Activated T-helper 17 cell treated with anti-CD3 and anti-CD28 coated beads, Interleukin-2, amount 50 U/mL, for 72 hours (primary cell): ENCODE results near the gene RNF40. TPM values are rescaled to one million over a fixed set of nuclear protein-coding genes. Genes with fewer than 3 reads are reported as not detected.
"Not testable (repeated sequence)": the region's sequence is repeated elsewhere in the genome, so short reads cannot be mapped to it uniquely, and the experiment has no call there.

Source experiments
- ATAC-seq: fragments of 150-1000 bp; cut with Tn5 transposase; replicated peaks from 2 replicates; pipeline ENCODE4 v1.10.0; 2021; ENCODE audit warnings: mild to moderate bottlenecking, moderate library complexity
- H3K27ac Mint-ChIP-seq: one replicate; pipeline ENCODE4 v1.8.0; 2022; ENCODE audit warnings: mixed read lengths
- H3K27me3 Mint-ChIP-seq: one replicate; pipeline ENCODE4 v1.8.0; 2022; ENCODE audit warnings: mixed read lengths
- H3K36me3 Mint-ChIP-seq: one replicate; pipeline ENCODE4 v1.8.0; 2022; ENCODE audit warnings: low read depth, mild to moderate bottlenecking, mixed read lengths
- H3K4me1 Mint-ChIP-seq: one replicate; pipeline ENCODE4 v1.8.0; 2022; ENCODE audit warnings: mixed read lengths
- H3K4me3 Mint-ChIP-seq: one replicate; pipeline ENCODE4 v1.8.0; 2022; ENCODE audit warnings: mild to moderate bottlenecking, mixed read lengths
- H3K9me3 Mint-ChIP-seq: one replicate; pipeline ENCODE4 v1.8.0; 2022; ENCODE audit warnings: mixed read lengths
- total RNA-seq, 2 donors: library from RNA; stranded (reverse); gene quantifications; one replicate each; pipeline ENCODE4 v1.2.3, GENCODE V29; 2022

Gene RNF40
- total RNA-seq, 2 donors from 2014 or later, result 90.7 to 95.1 TPM

GRCh38 chr16:30794634-30795033, 32.5 kb downstream of the RNF40 start:
- Mint-ChIP-seq H3K27me3 (no peaks in the 10 kb centered on the region), H3K4me1 (peaks cover 4% of the 10 kb centered on the region), H3K9me3 (no peaks in the 10 kb centered on the region), H3K4me3 (no peak overlapping the region), H3K36me3 (no peaks in the 10 kb centered on the region), H3K27ac (peak overlapping the region; percentile 16)
- no peak for ATAC-seq

- no peak for ATAC-seq
- peaks cover 4% of the 10 kb centered on the region for H3K4me1 Mint-ChIP-seq
- H3K27ac Mint-ChIP-seq, result no peak overlapping the region
- H3K4me3 Mint-ChIP-seq, result no peak overlapping the region
- H3K27me3 Mint-ChIP-seq, result no peaks in the 10 kb centered on the region
- no peaks in the 10 kb centered on the region for H3K36me3 Mint-ChIP-seq
- H3K9me3 Mint-ChIP-seq, result no peaks in the 10 kb centered on the region
Observed at GRCh38 chr16:30797670-30798309, 35.7 kb downstream of the RNF40 start.

DNA sequence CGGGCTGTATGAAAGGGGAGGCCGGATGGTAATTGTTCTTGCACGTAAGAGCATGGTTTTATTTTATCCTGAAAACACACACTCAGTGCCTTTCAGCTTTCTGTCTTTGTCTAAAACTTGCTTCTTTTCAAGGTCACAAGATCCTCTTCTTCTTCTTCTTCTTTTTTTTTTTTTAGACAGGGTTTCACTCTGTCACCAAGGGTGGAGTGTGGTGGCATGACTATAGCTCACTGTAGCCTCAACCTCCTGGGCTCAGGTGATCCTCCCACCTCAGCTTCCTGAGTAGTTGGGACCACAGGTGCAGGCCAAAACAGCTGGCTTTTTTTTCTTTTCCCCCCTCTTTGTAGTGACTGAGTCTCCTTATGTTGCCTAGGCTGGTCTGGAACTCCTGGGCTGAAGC, 40.8 kb downstream of the RNF40 start:
- Mint-ChIP-seq H3K27ac (no peak overlapping the region), H3K4me3 (no peak overlapping the region), H3K4me1 (peaks cover 7% of the 10 kb centered on the region), H3K9me3 (no peaks in the 10 kb centered on the region), H3K36me3 (no peaks in the 10 kb centered on the region), H3K27me3 (no peaks in the 10 kb centered on the region)
- ATAC-seq, result no peak

GRCh38 chr16:30805056-30805369, 42.9 kb downstream of the RNF40 start:
- Mint-ChIP-seq H3K4me1 (peaks cover 7% of the 10 kb centered on the region), H3K4me3 (peak overlapping the region; percentile 65), H3K9me3 (no peaks in the 10 kb centered on the region), H3K36me3 (no peaks in the 10 kb centered on the region), H3K27ac (peak overlapping the region; percentile 76), H3K27me3 (no peaks in the 10 kb centered on the region)
- ATAC-seq, result peak; percentile 46

DNA sequence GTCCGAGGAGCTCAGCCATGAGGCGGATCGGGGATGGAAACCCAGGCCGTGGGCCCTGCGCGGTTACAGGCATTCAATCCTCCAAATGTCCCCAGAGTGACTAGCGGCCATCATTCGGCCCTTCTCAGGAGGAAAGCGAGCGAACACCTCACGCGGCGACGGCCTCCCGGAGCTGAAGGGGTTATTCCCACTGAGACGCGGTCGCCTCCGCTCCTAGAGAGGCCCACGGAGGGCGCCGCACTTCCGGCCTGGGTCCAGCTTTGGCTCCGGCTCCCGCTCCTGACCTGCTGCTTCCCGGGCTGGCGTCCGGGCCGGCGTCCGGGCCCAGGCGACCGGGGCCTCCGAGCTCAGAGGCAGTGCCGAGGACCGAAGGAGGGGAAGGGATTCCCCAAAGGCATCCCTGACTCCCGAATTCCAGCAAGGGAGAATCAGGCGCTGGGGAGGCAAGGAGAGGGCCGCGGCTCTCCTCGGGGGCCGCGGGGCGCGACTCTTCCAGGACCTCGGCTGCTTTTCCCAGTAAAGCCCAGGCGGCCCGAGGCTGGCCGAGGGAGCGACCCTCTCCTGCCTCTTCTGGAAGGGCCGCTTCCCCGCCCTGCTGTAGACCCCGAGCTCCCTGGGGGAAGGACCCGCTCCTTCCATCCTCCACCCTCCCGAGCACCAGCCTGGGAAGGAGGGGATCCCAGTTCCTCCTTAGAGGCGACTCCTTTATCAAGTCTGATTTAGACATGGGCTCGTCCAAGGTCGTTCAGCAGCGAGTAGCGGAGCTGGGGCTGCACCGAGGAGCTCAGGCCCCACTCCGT, 43.4 kb downstream of the RNF40 start:
- Mint-ChIP-seq H3K4me3 (peak overlapping the region; percentile 65), H3K4me1 (peaks cover 7% of the 10 kb centered on the region), H3K36me3 (no peaks in the 10 kb centered on the region), H3K27ac (peak overlapping the region; percentile 76), H3K27me3 (no peaks in the 10 kb centered on the region), H3K9me3 (no peaks in the 10 kb centered on the region)
- ATAC-seq, result peak; percentile 81

- H3K9me3 Mint-ChIP-seq, result no peaks in the 10 kb centered on the region
- H3K27ac Mint-ChIP-seq, result no peak overlapping the region
- H3K4me3 Mint-ChIP-seq, result no peak overlapping the region
- H3K4me1 Mint-ChIP-seq, result peaks cover 7% of the 10 kb centered on the region
- H3K27me3 Mint-ChIP-seq, result no peaks in the 10 kb centered on the region
- no peak for ATAC-seq
- H3K36me3 Mint-ChIP-seq, result no peaks in the 10 kb centered on the region
Observed at GRCh38 chr16:30808146-30808545, 46.0 kb downstream of the RNF40 start.

GRCh38 chr16:30808890-30809426, 46.8 kb downstream of the RNF40 start:
- not testable (repeated sequence) for ATAC-seq, H3K9me3 Mint-ChIP-seq, H3K27me3 Mint-ChIP-seq, H3K4me3 Mint-ChIP-seq, H3K4me1 Mint-ChIP-seq, H3K27ac Mint-ChIP-seq, H3K36me3 Mint-ChIP-seq

GRCh38 chr16:30809675-30810074, 47.6 kb downstream of the RNF40 start:
- ATAC-seq, H3K4me3 Mint-ChIP-seq, H3K9me3 Mint-ChIP-seq, H3K4me1 Mint-ChIP-seq, H3K27me3 Mint-ChIP-seq, H3K36me3 Mint-ChIP-seq, H3K27ac Mint-ChIP-seq: not testable (repeated sequence)

DNA sequence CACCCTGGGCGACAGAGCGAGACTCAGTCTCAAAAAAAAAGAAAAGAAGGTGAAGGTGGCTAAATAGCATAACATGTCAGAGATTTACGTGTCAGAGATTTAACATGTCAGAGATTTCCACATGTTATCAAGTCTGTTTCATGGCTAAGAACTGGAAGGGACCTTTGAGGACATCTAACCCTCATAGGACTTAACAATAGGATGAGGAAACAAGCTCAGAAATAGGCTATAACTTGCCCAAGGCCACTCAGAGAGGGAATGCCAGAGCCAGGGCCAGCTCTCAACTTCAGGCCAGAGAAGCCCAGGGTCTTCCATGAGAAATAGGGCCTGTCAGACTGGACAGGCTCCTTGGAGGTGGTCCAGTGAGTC, 51.7 kb downstream of the RNF40 start:
- no peaks in the 10 kb centered on the region for H3K36me3 Mint-ChIP-seq
- H3K27ac Mint-ChIP-seq, result peak overlapping the region; percentile 83
- ATAC-seq, result peak; percentile 1
- H3K9me3 Mint-ChIP-seq, result no peaks in the 10 kb centered on the region
- peak overlapping the region; percentile 86 for H3K4me3 Mint-ChIP-seq
- H3K27me3 Mint-ChIP-seq, result no peaks in the 10 kb centered on the region
- no peaks in the 10 kb centered on the region for H3K4me1 Mint-ChIP-seq

- no peaks in the 10 kb centered on the region for H3K9me3 Mint-ChIP-seq
- no peak overlapping the region for H3K4me3 Mint-ChIP-seq
- no peaks in the 10 kb centered on the region for H3K36me3 Mint-ChIP-seq
- ATAC-seq, result no peak
- no peaks in the 10 kb centered on the region for H3K4me1 Mint-ChIP-seq
- no peak overlapping the region for H3K27ac Mint-ChIP-seq
- H3K27me3 Mint-ChIP-seq, result no peaks in the 10 kb centered on the region
Observed at GRCh38 chr16:30816769-30817168, 54.6 kb downstream of the RNF40 start.

GRCh38 chr16:30820952-30821421, 58.9 kb downstream of the RNF40 start:
- H3K9me3 Mint-ChIP-seq, result no peaks in the 10 kb centered on the region
- H3K4me1 Mint-ChIP-seq, result no peaks in the 10 kb centered on the region
- no peak for ATAC-seq
- no peak overlapping the region for H3K27ac Mint-ChIP-seq
- peaks cover 3% of the 10 kb centered on the region for H3K27me3 Mint-ChIP-seq
- no peaks in the 10 kb centered on the region for H3K36me3 Mint-ChIP-seq
- no peak overlapping the region for H3K4me3 Mint-ChIP-seq

- peak; percentile 31 for ATAC-seq
- H3K4me1 Mint-ChIP-seq, result not testable (repeated sequence)
Observed at GRCh38 chr16:30821441-30821840, 59.3 kb downstream of the RNF40 start.

DNA sequence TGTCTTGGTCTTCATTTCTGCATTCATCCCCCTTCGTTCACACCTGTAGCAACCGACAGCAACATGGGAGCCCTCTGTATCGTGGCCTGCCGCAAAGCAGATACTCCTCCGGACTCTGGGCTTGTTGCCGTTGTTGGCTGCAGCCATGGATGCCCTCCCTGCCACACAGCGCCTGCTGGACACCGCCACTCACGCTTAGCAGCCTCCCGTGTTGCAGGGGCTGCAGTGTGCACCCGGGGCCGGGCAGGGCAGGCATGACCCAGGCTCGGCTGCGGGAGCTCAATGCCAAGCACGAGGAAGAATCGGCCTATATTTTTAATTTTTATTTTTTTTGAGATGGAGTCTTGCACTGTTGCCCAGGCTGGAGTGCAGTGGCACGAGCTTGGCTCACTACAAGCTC, 59.8 kb downstream of the RNF40 start:
- H3K9me3 Mint-ChIP-seq, result no peaks in the 10 kb centered on the region
- ATAC-seq, result no peak
- H3K4me1 Mint-ChIP-seq, result no peaks in the 10 kb centered on the region
- H3K27ac Mint-ChIP-seq, result no peak overlapping the region
- H3K36me3 Mint-ChIP-seq, result no peaks in the 10 kb centered on the region
- H3K4me3 Mint-ChIP-seq, result no peak overlapping the region
- peaks cover 6% of the 10 kb centered on the region for H3K27me3 Mint-ChIP-seq

More at GRCh38 chr16:30821441-30821840, 59.3 kb downstream of the RNF40 start:
- H3K36me3 Mint-ChIP-seq, H3K4me3 Mint-ChIP-seq, H3K27ac Mint-ChIP-seq, H3K27me3 Mint-ChIP-seq, H3K9me3 Mint-ChIP-seq: not testable (repeated sequence)
